ENCODE measurements around the gene TUBGCP3. TPM values are rescaled to one million over a fixed set of nuclear protein-coding genes. Genes with fewer than 3 reads are reported as not detected.
"Not testable (repeated sequence)": the region's sequence is repeated elsewhere in the genome, so short reads cannot be mapped to it uniquely, and the experiment has no call there.

TUBGCP3 gene
- total and polyA plus RNA-seq, 10 donors, result 9.1 to 69.8 (median 48.7) TPM

DNA sequence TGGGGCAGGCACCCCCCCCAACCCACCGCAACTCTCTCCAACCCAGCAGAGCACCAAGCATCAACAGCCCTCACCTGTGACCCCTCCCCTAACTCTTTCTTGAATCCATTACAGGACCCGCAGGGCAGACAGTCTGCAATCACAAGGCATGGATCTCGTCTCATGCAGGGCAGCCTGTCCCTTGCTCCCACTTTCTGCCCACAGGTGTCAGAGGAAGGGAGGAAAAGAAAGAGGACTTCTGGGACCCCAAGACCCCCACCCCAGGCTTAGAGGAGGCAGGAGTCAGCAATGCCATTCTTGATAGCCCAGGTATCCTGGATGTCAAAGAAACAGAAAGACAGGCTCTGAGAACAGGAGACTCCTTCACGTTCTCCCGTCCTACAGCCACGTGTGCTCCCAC is 47.4 kb upstream of the TUBGCP3 start:
- 44 to 68% (median 65%) methylated on average over 6 of the region's 6 CpGs for WGBS, 5 donors
- Histone ChIP-seq H3K36me3 (no peaks in the 10 kb centered on the region), H3K4me1 (peaks cover 0 to 2% (median under 1%) of the 10 kb centered on the region in 6 donors), H3K9me3 (no peaks in the 10 kb centered on the region), H3K4me3 (no peak overlapping the region), H3K27ac (no peak overlapping the region), H3K27me3 (replicated peaks in 1 of 7) (peaks cover 0 to 63% (median 15%) of the 10 kb centered on the region in 7 donors)
- intact Hi-C loops (cut with DNase I; ENCODE audit: low total_unique reads), result no loop called here
- DNase-seq, result peak; percentile 40
- TF ChIP-seq POLR2AphosphoS5 (IDR thresholded peaks at IDR 0.05) (no peak), POLR2A (IDR thresholded peaks at IDR 0.05) (no peak)
- TF ChIP-seq, protein P1, sequence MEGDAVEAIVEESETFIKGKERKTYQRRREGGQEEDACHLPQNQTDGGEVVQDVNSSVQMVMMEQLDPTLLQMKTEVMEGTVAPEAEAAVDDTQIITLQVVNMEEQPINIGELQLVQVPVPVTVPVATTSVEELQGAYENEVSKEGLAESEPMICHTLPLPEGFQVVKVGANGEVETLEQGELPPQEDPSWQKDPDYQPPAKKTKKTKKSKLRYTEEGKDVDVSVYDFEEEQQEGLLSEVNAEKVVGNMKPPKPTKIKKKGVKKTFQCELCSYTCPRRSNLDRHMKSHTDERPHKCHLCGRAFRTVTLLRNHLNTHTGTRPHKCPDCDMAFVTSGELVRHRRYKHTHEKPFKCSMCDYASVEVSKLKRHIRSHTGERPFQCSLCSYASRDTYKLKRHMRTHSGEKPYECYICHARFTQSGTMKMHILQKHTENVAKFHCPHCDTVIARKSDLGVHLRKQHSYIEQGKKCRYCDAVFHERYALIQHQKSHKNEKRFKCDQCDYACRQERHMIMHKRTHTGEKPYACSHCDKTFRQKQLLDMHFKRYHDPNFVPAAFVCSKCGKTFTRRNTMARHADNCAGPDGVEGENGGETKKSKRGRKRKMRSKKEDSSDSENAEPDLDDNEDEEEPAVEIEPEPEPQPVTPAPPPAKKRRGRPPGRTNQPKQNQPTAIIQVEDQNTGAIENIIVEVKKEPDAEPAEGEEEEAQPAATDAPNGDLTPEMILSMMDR (IDR thresholded peaks at IDR 0.05 in 8 of 11, conservative IDR thresholded peaks at IDR 0.05 in 3 of 11), result no peak

DNA sequence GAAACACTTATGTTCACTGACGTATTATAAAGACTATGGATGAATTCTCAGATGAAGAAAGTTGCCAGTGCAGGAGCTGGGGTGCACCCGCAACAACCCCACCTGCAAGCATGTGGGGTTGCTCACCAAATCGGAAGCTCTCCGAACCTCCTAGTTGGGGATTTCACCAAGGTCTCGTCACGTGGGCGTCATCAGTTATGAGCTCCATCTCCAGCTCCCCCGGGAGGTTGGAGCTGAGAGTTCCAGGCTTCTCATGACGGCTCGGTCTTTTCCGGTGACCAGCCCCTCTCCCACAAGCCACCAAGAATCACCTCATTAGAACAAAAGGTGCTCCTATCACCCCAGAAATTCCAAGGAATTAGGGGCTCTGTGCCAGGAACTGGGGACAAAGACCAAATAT is 46.1 kb upstream of the TUBGCP3 start:
- TF ChIP-seq, protein P1 (IDR thresholded peaks at IDR 0.05 in 8 of 11, conservative IDR thresholded peaks at IDR 0.05 in 3 of 11), result no peak
- TF ChIP-seq POLR2AphosphoS5 (IDR thresholded peaks at IDR 0.05) (no peak), POLR2A (IDR thresholded peaks at IDR 0.05) (no peak)
- DNase-seq, result peak; percentile 24
- Histone ChIP-seq H3K9me3 (no peaks in the 10 kb centered on the region), H3K36me3 (no peaks in the 10 kb centered on the region), H3K4me3 (no peak overlapping the region), H3K4me1 (no peaks in the 10 kb centered on the region), H3K27ac (no peak overlapping the region), H3K27me3 (replicated peaks in 1 of 7) (peaks cover 0 to 58% (median 14%) of the 10 kb centered on the region in 7 donors)
- WGBS, 5 donors, result 80 to 89% (median 87%) methylated on average over 11 of the region's 11 CpGs
- intact Hi-C loops (cut with DNase I; ENCODE audit: low total_unique reads), result no loop called here

DNA sequence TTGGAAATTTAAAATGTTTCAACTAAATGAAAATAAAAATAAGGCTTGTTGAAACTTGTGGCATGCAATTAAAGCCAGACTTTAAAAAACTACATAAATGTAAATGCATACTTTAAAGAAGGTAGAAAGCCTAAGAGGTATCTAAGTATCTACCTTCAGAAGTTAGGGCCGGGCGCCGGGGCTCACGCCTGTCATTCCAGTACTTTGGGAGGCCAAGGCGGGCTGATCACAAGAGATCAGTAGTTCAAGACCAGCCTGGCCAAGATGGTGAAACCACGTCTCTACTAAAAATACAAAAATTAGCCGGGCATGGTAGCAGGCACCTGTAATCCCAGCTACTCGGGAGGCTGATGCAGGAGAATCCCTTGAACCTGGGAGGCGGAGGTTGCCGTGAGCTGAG is 42.3 kb upstream of the TUBGCP3 start:
- WGBS, 5 donors, result 89 to 97% (median 93%) methylated on average over 10 of the region's 10 CpGs
- H3K9me3 ChIP-seq; H3K4me3 ChIP-seq; H3K4me1 ChIP-seq; H3K36me3 ChIP-seq; H3K27ac ChIP-seq; intact Hi-C loops (cut with DNase I; ENCODE audit: low total_unique reads): not testable (repeated sequence)
- DNase-seq, result peak; percentile 41
- H3K27me3 ChIP-seq (replicated peaks in 1 of 7), result peaks cover 0 to 22% (median 0%) of the 10 kb centered on the region in 7 donors

DNA sequence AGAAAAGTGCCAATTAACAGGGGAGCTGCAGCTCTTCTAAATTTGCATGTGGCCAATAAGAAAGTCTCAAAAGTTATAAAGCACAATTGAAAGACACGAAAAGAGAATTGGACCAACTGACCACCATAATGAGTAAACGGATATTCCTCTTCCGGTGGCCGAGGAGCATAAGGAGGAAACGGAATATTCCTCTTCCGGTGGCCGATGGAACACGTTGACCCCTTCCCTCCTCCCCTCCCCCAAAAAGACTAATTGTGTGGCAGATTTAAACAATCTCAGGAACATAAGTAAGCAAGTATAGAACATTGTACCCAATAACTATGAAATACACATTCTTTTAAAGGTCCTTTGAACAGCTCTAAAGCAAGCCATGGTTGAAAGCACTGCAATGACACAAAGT is 41.2 kb upstream of the TUBGCP3 start:
- H3K27me3 ChIP-seq (replicated peaks in 1 of 7), result peaks cover 0 to 15% (median 0%) of the 10 kb centered on the region in 7 donors
- no peaks in the 10 kb centered on the region for H3K9me3 ChIP-seq
- no peaks in the 10 kb centered on the region for H3K4me1 ChIP-seq
- H3K36me3 ChIP-seq, result no peaks in the 10 kb centered on the region
- intact Hi-C loops (cut with DNase I; ENCODE audit: low total_unique reads), result no loop called here
- H3K27ac ChIP-seq, result no peak overlapping the region
- WGBS, 5 donors, result 67 to 82% (median 76%) methylated on average over 8 of the region's 8 CpGs
- H3K4me3 ChIP-seq, result no peak overlapping the region
- no peak for DNase-seq
- TF ChIP-seq POLR2A (IDR thresholded peaks at IDR 0.05) (no peak), POLR2AphosphoS5 (IDR thresholded peaks at IDR 0.05) (no peak)
- TF ChIP-seq, protein P1 (IDR thresholded peaks at IDR 0.05 in 8 of 11, conservative IDR thresholded peaks at IDR 0.05 in 3 of 11), result no peak

DNA sequence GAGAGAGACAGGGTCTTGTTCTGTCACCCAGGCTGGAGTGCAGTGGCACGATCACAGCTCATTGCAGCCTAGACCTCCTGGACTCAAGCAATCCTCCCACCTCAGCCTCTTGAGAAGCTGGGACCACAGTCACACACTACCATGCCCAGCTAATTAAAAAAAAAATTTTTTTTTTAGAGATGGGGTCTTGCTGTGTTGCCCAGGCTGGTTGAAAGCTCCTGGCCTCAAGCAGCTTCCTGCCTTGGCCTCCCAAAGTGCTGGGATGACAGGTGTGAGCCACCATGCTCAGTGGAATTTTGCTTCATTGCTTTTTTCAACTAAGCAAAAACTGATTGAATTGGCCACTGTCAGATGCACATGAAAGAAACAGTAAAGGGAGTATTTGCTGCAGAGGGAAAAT is 39.7 kb upstream of the TUBGCP3 start:
- peaks cover 0 to 23% (median 0%) of the 10 kb centered on the region in 7 donors for H3K27me3 ChIP-seq (replicated peaks in 1 of 7)
- H3K36me3 ChIP-seq; H3K27ac ChIP-seq; intact Hi-C loops (cut with DNase I; ENCODE audit: low total_unique reads); DNase-seq; H3K4me3 ChIP-seq; H3K9me3 ChIP-seq; H3K4me1 ChIP-seq: not testable (repeated sequence)
- 83 to 100% (median 87%) methylated on average over 1 of the region's 1 CpG for WGBS, 5 donors

Data from spleen (tissue), 11 donors.